HS-5 (cell line): ENCODE results near the gene TBX10.
"Not testable (repeated sequence)": the region's sequence is repeated elsewhere in the genome, so short reads cannot be mapped to it uniquely, and the experiment has no call there.

ENCODE experiments used
- DNase-seq: peaks from one replicate; pipeline ENCODE4 v3.0.0-alpha.2; 2012; ENCODE audit warnings: low read depth

Gene TBX10

GRCh38 chr11:67631411-67631810 lies 8.2 kb downstream of the TBX10 start:
- DNase-seq, result no peak

GRCh38 chr11:67630943-67631331 lies 8.6 kb downstream of the TBX10 start:
- no peak for DNase-seq

- peak; percentile 72 for DNase-seq
Observed at GRCh38 chr11:67630228-67630942, 9.2 kb downstream of the TBX10 start.

GRCh38 chr11:67629386-67630227 lies 10.0 kb downstream of the TBX10 start, which contains the start of gene NUDT8:
Gene NUDT8, minus strand, starts transcription at chr11:67629937. Its CDS starts 26 bp downstream, at chr11:67629911.
- peak; percentile 28 for DNase-seq

- no peak for DNase-seq
Observed at GRCh38 chr11:67628710-67629385, 10.7 kb downstream of the TBX10 start.

- no peak for DNase-seq
Observed at GRCh38 chr11:67627812-67628624, 11.5 kb downstream of the TBX10 start.

- no peak for DNase-seq
Observed at GRCh38 chr11:67627441-67627811, 12.1 kb downstream of the TBX10 start.

GRCh38 chr11:67626970-67627369 lies 12.6 kb downstream of the TBX10 start:
- DNase-seq, result no peak

GRCh38 chr11:67626131-67626833 lies 13.3 kb downstream of the TBX10 start:
- not testable (repeated sequence) for DNase-seq

GRCh38 chr11:67623795-67624194 lies 15.8 kb downstream of the TBX10 start:
- DNase-seq, result not testable (repeated sequence)

- not testable (repeated sequence) for DNase-seq
Observed at GRCh38 chr11:67622905-67623304, 16.7 kb downstream of the TBX10 start.

GRCh38 chr11:67621928-67622327 lies 17.6 kb downstream of the TBX10 start:
- not testable (repeated sequence) for DNase-seq

GRCh38 chr11:67620621-67621020 lies 18.9 kb downstream of the TBX10 start:
- not testable (repeated sequence) for DNase-seq

- not testable (repeated sequence) for DNase-seq
Observed at GRCh38 chr11:67619683-67620618, 19.6 kb downstream of the TBX10 start.

- DNase-seq, result not testable (repeated sequence)
Observed at GRCh38 chr11:67618901-67619659, 20.5 kb downstream of the TBX10 start.

GRCh38 chr11:67617243-67617953 lies 22.2 kb downstream of the TBX10 start:
- DNase-seq, result no peak

GRCh38 chr11:67616431-67617242 lies 22.9 kb downstream of the TBX10 start:
- DNase-seq, result no peak
